Epidermal melanocyte (primary cell): ENCODE results near the gene ACSM5.
"Not testable (repeated sequence)": the region's sequence is repeated elsewhere in the genome, so short reads cannot be mapped to it uniquely, and the experiment has no call there.

Experiments used
- DNase-seq: peaks from one replicate; pipeline ENCODE4 v3.0.0; 2011; ENCODE audit warnings: low spot score; ENCODE audit not compliant: insufficient read length

Gene ACSM5

DNA sequence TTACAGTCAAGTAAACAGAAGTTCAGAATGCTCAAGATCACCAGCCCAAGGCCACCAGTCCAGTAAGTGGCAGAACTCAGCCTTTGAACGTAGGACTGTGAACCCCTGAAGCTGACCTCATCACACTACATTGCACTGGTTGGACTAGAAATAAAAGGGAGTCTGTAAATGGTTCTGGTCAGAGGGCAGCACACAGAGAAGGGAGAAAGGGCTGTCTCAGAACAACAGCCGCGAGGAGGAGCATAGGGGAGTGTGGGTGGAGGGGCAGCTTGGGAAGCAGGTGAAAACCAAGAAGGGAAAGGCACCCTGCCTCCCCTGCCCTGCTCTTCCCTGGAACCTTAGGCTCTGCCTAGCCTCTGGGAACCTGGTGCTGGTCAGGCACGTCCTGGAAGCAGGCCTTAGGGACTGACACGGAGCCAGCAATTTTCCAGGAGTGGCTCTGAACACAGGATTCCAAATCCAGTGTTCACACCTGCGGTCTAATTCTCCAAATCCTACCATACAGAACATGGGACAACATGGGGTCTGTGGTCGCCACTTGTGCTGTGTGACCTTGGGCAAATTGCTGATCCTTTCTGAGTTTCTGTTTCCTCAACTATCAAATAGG, 11.8 kb upstream of the ACSM5 start:
- DNase-seq, result no peak

DNA sequence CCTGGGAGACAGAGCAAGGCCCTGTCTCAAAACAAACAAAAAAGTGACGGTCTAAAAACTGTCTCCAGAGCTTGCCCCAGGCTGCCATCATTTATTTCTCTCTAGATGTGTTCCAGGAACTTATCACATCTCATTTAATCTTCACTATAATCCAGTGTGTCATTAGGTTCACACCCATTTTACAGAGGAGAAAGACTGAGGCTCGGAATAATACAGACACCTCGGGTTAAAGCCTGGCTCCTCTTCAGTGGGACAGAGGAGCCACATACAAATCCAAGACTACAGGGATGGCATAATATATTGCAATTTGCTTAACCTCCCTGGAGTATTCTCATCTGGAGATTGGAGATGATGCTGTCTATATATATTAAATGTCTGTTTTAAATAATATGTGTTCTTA, 10.7 kb upstream of the ACSM5 start:
- DNase-seq, result no peak

DNA sequence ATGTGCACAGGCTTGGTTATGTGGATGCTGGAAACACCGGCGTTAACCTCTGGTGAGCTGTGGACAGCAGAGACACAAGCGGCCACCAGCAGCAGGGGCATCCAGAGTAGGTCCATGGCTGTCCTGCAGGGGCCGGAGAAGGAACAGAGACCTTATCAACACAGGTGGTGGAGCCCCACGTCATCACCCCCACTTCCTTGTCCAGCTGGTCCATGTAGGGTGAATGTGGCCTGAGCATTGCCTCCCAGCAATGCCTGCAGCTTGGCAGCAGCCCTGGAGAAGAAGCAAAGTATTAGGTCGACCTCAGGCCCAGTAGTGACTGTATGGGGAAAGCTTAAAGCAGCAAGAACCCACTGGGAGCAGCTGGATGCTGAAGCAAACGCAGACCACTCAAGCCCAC, 10.1 kb upstream of the ACSM5 start:
- no peak for DNase-seq

DNA sequence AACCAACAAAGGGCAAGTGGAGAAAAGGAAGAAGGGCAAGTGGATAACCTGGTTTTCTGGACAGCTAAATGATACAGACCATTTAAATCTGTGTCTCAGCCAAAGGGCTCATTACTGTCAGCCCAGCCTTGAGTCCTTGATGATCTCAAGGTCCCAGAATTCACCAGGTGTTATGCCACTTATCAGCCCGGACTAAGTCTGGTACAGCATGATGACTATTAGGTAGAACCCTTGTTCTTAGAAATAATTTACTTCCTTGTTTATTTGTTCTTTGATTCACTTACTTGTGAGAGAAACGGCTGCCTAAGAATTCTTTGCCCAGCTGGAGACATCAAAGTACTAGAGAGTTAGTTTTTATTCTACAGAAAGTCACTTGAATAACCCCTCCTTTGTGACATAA, 8.3 kb upstream of the ACSM5 start:
- DNase-seq, result no peak

DNA sequence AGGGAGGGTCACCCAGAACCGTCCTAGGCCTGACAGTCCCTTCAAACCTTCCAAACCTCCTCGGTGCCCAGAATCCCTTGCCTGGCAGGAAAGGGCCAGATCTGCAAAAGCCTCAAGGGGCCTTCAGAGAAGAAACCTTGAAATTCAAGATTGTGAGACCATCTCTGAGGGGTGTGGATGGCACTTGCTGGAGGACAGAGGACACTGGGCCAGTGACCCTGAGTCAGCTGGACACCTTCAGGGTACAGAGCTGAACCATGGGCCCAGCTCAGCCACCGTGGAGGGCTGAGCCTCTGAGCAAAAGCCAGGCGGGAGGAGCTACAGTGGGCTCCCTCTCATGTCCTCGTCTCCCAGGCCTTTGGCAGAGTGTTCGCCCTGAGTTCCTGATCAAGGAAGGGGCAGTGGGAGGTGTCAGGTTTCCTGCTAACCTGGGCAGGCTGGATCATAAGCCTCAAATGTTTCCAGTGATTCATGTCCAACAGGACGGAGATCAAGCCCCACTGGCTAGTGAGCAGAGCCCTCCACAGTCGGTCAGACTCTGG, 7.8 kb upstream of the ACSM5 start:
- DNase-seq, result no peak

DNA sequence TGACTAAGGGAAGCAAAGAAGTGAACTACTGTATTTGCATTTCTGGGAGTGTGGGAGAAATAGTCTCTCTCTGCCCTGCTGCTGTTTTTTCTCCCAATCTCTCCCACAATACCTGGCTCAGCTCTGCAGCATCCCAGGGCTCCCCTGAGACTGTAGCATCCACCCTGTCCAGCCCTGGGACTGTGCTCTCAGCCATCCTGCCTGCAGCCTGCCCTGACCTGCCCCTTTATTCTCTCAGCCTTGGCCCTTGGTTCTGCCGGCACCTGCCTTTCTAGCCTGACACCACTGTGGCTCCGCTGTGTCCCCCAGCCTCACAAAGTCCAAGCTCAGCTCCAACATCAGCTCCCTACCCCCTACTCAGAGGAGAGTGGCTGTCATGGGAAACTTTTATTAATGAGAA, 6.7 kb upstream of the ACSM5 start:
- no peak for DNase-seq

DNA sequence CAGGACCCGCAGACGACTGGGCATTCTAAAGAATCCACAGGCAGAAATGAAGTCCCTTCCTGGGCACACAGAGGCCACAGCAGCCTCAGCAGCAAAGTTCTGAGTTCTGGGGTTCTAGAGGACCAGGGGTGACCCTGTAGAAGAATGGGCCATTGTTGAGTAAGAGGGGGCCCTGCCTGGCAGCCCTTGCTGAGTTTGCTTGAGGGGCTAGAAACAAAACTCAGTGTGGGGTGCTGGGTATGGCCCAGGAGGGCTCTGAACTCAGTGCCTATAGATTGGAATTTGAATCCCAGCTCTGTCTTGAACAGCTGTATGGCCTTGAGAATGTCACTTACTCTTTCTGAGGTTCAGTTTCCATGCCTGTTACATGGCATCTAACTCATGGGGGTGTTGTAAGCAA, 4.7 kb upstream of the ACSM5 start, which contains the start of gene PDILT:
Gene PDILT (minus strand): TSS at position 101 of the 400 bp plus-strand sequence. CDS start 5,437 bp downstream, outside the sequence.
- DNase-seq, result no peak

DNA sequence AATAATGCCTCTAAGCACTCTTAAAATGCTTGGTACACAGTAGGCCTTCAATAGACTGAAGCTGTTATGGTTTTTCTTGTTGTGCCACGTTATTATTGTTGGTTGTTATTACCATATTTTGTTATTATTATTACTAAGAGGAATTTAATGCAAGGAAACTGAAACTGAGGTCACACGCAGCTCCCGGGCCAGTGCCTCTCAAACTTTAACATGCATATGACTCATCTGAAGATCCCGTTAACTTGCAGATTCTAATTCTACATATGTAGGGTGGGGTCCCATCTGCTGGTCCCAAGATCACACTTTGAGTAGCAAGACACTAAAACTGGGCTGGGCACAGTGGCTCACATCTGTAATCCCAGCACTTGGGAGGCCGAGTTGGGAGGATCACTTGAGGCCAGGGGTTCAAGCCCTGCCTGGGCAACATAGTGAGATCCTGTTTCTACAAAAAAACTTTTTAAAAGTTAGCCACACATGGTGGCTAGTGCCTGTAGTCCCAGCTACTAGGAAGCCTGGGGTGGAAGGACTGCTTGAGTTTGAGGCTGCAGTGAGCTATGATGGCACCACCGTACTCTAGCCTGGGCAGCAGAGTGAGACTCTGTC, 888 bp downstream of the ACSM5 start:
- no peak for DNase-seq

DNA sequence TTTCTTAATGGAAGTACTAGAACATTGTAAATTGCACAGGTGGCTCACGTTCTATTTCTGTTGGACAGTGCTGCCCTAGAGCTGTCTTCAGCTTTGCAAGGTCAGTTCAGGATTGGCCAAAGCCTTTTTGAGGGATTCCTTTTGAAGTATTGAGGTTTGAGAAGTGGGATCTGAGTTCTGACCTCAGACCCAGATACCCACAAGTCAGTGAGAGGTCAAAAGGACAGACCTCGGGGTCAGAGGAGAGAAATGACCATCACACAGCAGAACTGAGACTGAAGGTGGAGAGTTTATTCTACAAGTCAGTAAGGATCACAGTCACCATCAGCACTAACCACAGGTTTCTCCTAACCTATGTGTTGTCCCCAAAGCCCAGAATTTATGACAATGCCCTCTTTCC, 1.7 kb downstream of the ACSM5 start:
- no peak for DNase-seq

DNA sequence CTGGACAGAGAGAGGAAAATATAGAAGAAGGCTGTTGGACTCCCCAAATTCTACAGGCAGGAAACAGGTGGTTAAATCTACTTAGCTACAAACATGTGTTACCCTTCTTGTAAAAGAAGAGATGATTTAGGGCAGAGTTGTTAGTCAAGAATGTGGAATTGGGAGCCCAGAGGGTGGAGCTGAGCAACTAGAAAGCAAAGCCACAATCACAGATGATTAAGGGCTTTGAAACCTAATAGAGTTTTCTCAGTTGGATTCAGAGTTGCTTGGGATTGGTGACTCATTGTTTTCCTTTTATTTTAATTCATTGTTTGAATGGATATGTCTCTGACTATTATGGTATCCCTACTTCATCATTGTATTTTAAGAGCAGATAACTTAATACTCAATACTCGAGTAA, 6.2 kb downstream of the ACSM5 start:
- no peak for DNase-seq

DNA sequence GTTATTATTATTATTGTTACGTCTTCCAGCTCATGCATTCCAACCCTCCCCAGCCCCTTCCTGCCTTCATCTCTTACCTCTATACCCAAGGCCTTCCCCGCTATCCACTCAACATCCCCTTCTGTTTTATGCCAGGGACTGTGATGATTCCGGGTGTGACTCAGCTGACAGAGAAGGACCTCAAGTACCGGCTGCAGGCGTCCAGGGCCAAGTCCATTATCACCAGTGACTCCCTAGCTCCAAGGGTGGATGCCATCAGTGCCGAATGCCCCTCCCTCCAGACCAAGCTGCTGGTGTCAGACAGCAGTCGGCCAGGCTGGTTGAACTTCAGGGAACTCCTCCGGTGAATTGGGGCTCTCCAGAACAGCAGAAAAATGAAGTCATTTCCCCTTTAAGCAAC, 9.8 kb downstream of the ACSM5 start:
- not testable (repeated sequence) for DNase-seq

DNA sequence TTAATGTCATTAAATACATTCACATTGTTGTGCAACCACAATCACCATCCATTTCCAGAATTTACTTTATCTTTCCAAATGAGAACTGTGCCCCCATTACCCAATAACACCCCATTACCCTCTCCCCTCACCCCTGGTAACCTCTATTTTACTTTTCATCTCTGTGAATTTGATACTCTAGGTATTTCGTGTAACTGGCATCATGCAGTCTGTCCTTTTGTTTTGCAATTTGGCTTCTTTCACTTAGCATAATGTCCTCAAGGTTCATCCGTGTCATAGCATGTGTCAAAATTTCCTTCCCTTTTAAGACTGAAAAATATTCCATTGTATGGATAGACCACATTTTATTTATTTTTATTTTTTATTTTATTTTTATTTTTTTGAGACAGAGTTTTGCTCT, 12.4 kb downstream of the ACSM5 start:
- DNase-seq, result not testable (repeated sequence)

DNA sequence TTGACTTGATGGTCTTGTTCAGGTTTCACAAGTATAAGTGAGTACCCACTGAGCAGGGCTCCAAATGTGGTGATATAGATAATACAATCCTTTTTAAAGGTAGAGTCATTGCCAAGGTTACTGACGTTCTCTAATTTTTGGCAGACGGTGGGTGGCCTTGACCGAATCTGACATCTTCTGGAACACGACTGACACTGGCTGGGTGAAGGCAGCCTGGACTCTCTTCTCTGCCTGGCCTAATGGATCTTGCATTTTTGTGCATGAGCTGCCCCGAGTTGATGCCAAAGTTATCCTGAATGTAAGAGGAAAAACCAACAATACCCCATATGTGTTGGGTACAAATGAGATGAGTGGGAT, 14.4 kb downstream of the ACSM5 start:
- DNase-seq, result not testable (repeated sequence)

DNA sequence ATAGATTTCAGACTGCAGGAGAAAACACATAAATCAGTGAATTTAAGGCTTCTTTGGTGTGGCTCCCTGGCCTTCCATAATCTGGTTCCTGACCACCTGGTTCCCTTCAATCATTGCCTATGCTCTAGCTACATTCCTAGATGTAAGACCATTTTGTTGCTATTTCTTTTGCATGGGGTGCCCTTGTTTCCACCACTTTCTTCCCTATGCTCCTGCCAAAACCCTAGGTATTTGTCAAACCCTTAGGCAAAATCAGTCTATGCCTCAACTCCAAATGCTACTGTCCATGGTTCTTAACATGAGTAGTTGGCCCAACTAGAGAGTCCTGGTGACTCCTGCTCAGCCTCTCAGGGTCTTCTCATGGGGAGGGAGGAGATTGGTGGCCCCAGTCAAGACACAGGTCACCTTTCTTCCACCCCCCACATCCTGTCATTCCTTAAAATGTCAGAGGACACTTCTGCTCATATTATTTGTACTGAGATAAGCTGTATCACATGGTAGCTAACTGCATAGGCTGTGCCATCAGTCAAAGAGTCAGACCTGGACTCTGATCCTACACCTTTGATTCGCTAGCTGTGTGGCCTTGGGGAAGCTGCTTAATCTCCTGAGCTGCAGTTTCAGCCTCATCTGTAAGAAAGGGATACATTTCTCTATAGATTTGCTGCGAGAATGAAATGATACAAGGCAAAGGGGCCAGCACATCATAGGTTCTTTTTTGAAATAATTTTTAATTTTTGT, 15.0 kb downstream of the ACSM5 start:
- no peak for DNase-seq

DNA sequence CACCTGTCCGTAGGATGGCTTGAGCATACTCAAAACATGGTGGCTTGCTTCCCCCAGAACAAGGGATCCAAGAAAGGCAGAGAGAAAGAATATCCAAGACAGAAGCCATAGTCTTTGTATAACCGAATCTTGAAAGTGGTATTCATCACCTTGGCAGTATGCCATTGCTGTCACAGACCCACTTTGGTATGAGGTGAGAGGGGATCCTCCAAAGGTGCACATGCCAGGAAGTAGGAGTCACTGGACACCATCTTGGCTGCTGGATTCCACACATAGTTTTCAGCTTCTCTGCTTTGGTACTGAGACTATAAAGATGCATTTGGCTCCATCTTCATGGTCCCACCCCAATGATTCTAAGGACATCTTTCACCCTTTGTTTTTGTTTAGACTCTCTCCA, 18.1 kb downstream of the ACSM5 start:
- DNase-seq, result not testable (repeated sequence)

DNA sequence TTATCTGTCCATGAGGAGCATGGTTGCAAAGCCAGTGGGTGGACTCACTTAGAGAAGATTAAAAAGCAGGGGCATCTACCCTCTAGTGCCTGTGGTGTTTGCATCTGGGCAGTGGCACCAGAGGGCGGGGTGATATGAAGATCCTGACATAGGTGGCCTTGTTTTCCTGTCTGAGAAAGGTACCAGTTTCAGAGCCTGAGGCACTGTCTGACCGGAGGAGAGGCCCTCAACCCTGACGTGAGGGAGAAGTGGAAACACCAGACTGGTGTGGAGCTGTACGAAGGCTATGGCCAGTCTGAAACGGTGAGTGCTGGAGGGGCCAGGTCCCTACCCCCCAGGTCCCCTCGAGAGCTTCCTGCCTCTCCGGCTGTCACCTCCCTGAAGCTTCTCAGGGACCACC, 20.2 kb downstream of the ACSM5 start:
- not testable (repeated sequence) for DNase-seq

DNA sequence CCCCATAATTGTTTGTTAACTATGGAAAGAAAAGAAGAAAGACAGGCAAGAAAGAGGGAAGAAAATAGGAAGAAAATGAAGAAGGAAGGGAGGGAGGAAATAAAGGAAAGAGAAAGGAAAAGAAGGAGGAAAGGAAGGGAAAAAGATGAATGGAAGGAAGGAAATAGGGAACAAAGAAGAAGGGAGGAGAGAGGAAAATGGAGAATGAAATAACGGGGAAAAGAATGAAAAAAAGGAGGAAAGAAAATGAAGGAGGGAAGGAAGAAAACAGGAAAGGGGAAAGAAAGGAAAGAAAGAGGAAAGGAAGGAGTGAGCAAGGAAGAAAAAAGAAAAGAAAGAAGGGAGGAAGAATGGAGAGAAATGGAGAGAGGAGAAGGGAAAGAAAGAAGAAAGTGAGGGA, 21.1 kb downstream of the ACSM5 start:
- DNase-seq, result not testable (repeated sequence)

DNA sequence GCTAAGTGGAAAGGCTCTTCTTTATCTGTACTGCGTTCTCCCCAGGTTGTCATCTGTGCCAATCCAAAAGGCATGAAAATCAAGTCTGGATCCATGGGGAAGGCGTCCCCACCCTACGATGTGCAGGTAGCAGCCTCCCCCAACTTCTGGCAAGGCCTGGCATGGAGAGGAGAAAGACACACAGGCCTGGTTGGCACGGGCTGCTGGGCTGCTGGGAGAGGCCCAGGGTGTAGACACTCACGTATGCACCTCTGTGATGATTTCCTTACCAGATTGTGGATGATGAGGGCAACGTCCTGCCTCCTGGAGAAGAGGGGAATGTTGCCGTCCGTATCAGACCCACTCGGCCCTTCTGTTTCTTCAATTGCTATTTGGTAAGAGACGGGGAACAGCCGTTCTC, 21.6 kb downstream of the ACSM5 start:
- no peak for DNase-seq

DNA sequence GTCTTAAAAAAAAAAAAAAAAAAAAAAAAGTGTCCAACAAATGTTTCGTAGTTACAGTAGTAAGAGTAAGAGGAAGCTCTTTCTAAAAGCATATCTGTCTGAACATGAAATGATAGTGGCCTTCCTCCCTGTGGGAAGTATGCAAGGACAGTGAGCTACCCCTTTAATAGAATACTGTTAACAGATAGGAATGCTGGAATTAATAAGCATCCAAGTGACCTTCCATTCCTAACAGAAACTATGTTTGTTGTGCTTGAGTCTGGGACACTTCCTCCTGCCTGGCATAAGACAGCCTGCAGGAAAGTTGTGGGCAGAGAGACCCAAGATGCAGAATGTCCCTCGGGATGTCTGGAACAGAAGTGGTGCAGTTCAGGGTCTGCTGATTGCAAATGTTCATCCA, 29.6 kb downstream of the ACSM5 start:
- not testable (repeated sequence) for DNase-seq

DNA sequence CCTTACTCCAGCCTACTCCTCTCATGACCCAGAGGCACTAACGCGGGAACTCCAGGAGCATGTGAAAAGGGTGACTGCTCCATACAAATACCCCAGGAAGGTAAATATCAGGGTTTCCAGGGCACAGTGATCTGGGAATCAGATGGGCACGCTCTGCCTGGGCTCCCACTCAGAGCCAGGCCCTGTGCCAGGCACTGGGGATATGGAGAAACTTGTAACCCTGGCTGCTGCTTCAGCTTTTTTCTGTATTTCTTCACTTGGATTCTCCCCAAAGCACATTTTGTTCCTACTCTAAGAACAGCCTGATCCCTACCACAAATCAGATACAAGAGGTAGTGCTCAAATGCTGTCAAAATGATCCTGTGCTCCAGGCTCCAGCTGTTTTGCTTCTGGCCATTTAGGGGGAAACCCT, 30.5 kb downstream of the ACSM5 start:
- DNase-seq, result not testable (repeated sequence)

DNA sequence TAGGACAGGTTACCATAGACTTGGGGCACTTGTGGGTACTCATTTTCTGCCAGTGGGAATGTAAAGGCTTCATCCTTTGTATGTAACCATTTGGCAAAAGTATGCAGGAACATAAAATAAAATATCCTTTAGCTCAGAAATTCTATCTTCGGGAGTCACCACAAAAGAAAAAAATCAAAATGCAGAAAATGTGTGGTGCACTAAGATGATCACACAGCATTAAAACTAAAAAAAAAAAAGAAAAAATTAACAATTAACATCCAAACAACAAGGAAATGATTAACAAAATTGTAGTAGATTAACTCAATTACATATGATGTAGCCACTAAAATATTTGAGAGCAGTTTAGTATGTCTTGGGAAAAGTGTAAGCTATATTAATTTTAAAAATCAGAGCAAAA, 31.4 kb downstream of the ACSM5 start:
- not testable (repeated sequence) for DNase-seq

DNA sequence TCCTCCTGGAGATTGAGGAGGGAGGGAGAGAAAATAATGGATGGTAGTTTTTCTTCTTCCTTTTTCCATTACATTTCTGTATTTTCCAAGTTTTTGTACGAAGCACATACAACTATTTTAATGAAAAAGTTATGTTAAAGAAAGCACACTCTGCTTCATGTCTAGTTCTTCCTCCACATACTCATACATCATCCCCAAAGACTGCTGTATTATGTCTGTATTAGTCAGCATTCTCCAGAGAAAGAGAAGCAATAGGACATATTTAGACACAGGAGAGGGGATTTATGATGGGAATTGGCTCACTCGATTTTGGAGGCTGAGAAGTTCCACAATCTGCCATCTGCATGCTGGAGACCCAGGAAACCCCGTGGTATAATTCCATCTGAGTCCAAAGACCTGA, 31.9 kb downstream of the ACSM5 start:
- no peak for DNase-seq

DNA sequence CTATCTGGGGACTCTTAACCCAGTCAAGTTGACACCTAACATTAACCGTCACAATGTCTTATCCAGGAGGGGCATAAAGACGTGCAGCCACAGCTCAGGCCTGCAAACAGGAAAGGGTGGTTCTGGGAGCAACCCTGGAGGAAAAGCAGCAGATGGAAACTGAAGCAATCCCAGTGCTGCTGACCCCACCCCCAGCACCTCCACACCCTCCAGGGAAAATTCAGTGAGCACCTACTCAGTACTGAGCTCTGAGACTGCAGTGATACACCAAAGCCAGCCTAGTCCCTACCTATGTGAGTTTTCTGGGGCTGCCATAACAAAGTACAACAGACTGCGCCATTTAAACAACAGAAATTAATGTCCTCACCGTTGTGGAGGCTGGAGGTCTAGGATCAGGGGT, 32.5 kb downstream of the ACSM5 start:
- DNase-seq, result not testable (repeated sequence)
